Esophagus muscularis mucosa (tissue), 4 donors: ENCODE measurements around the gene ARHGAP24. TPM values are rescaled to one million over a fixed set of nuclear protein-coding genes. Genes with fewer than 3 reads are reported as not detected.

Experiments
- DNase-seq: peaks from one replicate; pipeline ENCODE4 v3.0.0-alpha.2; 2017; ENCODE audit errors: extremely low spot score
- H3K27ac ChIP-seq, 4 donors: fragments of 200-600 bp; sonication (generic); replicated peaks in 1 of 4; 1 replicate in 3 of 4; 2 replicates in 1 of 4; pipeline ENCODE4 v1.5.1; 2016 to 2019; ENCODE audit warnings: mild to moderate bottlenecking in 1 of 4
- H3K27me3 ChIP-seq, 4 donors: fragments of 200-600 bp; sonication (generic); one replicate each; pipeline versions ENCODE4 v1.5.1 to v1.6.0; 2016 to 2019
- H3K36me3 ChIP-seq, 4 donors: fragments of 200-600 bp; sonication (generic); one replicate each; pipeline ENCODE4 v1.5.1; 2016 to 2019
- H3K4me1 ChIP-seq, 4 donors: fragments of 200-600 bp; sonication (generic); one replicate each; pipeline ENCODE4 v1.5.1; 2016 to 2019
- H3K4me3 ChIP-seq, 4 donors: fragments of 200-600 bp; sonication (generic); 1 replicate in 2 of 4; 2 replicates in 2 of 4; pipeline ENCODE4 v1.5.1; 2016 to 2019; ENCODE audit warnings: mild to moderate bottlenecking in 4 of 4, moderate library complexity in 1 of 4
- H3K9me3 ChIP-seq, 4 donors: fragments of 200-600 bp; sonication (generic); 1 replicate in 3 of 4; 2 replicates in 1 of 4; pipeline ENCODE4 v1.5.1; 2016 to 2019
- CTCF ChIP-seq, 3 experiments: fragments of 200-600 bp in 2 of 3; fragments of 450-650 bp in 1 of 3; sonication (generic) in 2 of 3; IDR thresholded peaks; one replicate each; pipeline ENCODE4 v1.5.1; 2017 to 2019; ENCODE audit warnings: antibody characterized with exemption in 3 of 3, mild to moderate bottlenecking in 2 of 3, moderate library complexity in 1 of 3
- EP300 ChIP-seq: sonication (generic); formaldehyde crosslinking; IDR thresholded peaks from one replicate; pipeline ENCODE4 v1.6.1; 2017; ENCODE audit warnings: antibody characterized with exemption
- POLR2A ChIP-seq: fragments of 450-650 bp; IDR thresholded peaks from one replicate; pipeline ENCODE4 v1.6.1; 2017; ENCODE audit warnings: antibody characterized with exemption, moderate library complexity, mild to moderate bottlenecking, low read depth
- POLR2AphosphoS5 ChIP-seq, 2 donors: sonication (generic); formaldehyde crosslinking; IDR thresholded peaks; one replicate each; pipeline ENCODE4 v1.6.1; 2017; ENCODE audit warnings: antibody characterized with exemption in 2 of 2
- WGBS: methylation state at CpG from one replicate; pipeline ENCODE4 v1.1.5; 2018; 5-methylcytosine and 5-hydroxymethylcytosine counted together
- intact Hi-C: fragments of 100-400 bp; cut with DNase I; formaldehyde crosslinking; loops from one replicate; pipeline ENCODE4 v1.15.1; 2023
- total RNA-seq, 4 donors: library from RNA; depleted of rRNA; stranded (reverse); fragments of >200 nt; gene quantifications; one replicate each; pipeline versions ENCODE4 v1.1.0 to v1.2.1, GENCODE V29; 2016

ARHGAP24 gene
- total RNA-seq, 4 donors from 2014 or later = 17.6 to 30.2 (median 23.6) TPM

- H3K4me1 ChIP-seq = no peaks in the 10 kb centered on the region
- no peaks in the 10 kb centered on the region for H3K36me3 ChIP-seq
- no peaks in the 10 kb centered on the region for H3K9me3 ChIP-seq
- no peak overlapping the region for H3K4me3 ChIP-seq
- H3K27ac ChIP-seq = no peak overlapping the region
- no peaks in the 10 kb centered on the region for H3K27me3 ChIP-seq
- no peak for TF ChIP-seq POLR2AphosphoS5 (IDR thresholded peaks at IDR 0.05)
- no peak for TF ChIP-seq POLR2A
- no peak for TF ChIP-seq EP300
- no peak for TF ChIP-seq CTCF (IDR thresholded peaks at IDR 0.05)
- 50% methylated on average over 3 of the region's 3 CpGs for WGBS
- DNase-seq = no peak
- intact Hi-C loops = no loop called here
Measured at GRCh38 chr4:85715991-85716737, 241.2 kb downstream of the ARHGAP24 start.

- WGBS = 72% methylated on average over 1 of the region's 1 CpG
- TF ChIP-seq CTCF (IDR thresholded peaks at IDR 0.05) (no peak), POLR2AphosphoS5 (IDR thresholded peaks at IDR 0.05) (no peak), POLR2A (no peak), EP300 (no peak)
- H3K27me3 ChIP-seq = no peaks in the 10 kb centered on the region
- H3K27ac ChIP-seq = no peak overlapping the region
- H3K36me3 ChIP-seq = no peaks in the 10 kb centered on the region
- no peak overlapping the region for H3K4me3 ChIP-seq
- intact Hi-C loops = no loop called here
- DNase-seq = no peak
- H3K4me1 ChIP-seq = no peaks in the 10 kb centered on the region
- no peaks in the 10 kb centered on the region for H3K9me3 ChIP-seq
Measured at GRCh38 chr4:85717351-85717750, 242.4 kb downstream of the ARHGAP24 start.

- 52% methylated on average over 2 of the region's 2 CpGs for WGBS
- no peak for DNase-seq
- intact Hi-C loops = no loop called here
- no peaks in the 10 kb centered on the region for H3K27me3 ChIP-seq
- H3K36me3 ChIP-seq = no peaks in the 10 kb centered on the region
- H3K27ac ChIP-seq = no peak overlapping the region
- H3K4me3 ChIP-seq = no peak overlapping the region
- H3K4me1 ChIP-seq = no peaks in the 10 kb centered on the region
- H3K9me3 ChIP-seq = no peaks in the 10 kb centered on the region
- TF ChIP-seq CTCF (IDR thresholded peaks at IDR 0.05) (no peak), POLR2A (no peak), EP300 (no peak), POLR2AphosphoS5 (IDR thresholded peaks at IDR 0.05) (no peak)
Measured at GRCh38 chr4:85717847-85718246, 242.9 kb downstream of the ARHGAP24 start.

- intact Hi-C loops = no loop called here
Measured at GRCh38 chr4:85720735-85721134, 245.8 kb downstream of the ARHGAP24 start.

More at GRCh38 chr4:85720735-85721134, 245.8 kb downstream of the ARHGAP24 start:
- Histone ChIP-seq H3K4me3 (no peak overlapping the region), H3K4me1 (peaks cover 0 to 8% (median 5%) of the 10 kb centered on the region in 4 donors), H3K27me3 (no peaks in the 10 kb centered on the region), H3K36me3 (no peaks in the 10 kb centered on the region), H3K9me3 (no peaks in the 10 kb centered on the region), H3K27ac (no peak overlapping the region)
- 59% methylated on average over 3 of the region's 3 CpGs for WGBS
- DNase-seq = no peak
- no peak for TF ChIP-seq EP300
- TF ChIP-seq POLR2AphosphoS5 (IDR thresholded peaks at IDR 0.05) = no peak
- TF ChIP-seq POLR2A = no peak
- TF ChIP-seq CTCF (IDR thresholded peaks at IDR 0.05) = no peak
